G401 (cell line): Measurements from ENCODE around the gene ATP6V0C. TPM values are rescaled to one million over a fixed set of nuclear protein-coding genes. Genes with fewer than 3 reads are reported as not detected.
A peak's percentile ranks its signal among the peaks of the same experiment; 100 is the strongest.
"Not testable (repeated sequence)": the region's sequence is repeated elsewhere in the genome, so short reads cannot be mapped to it uniquely, and the experiment has no call there.

Experiments used
- DNase-seq: peaks from one replicate; pipeline ENCODE4 v3.0.0-alpha.2; 2015; ENCODE audit warnings: low spot score
- in situ Hi-C: cut with HindIII; loops from 2 replicates; pipeline ENCODE4 v1.10.0; 2016; ENCODE audit warnings: low sequenced_read_pairs, mixed read lengths
- total RNA-seq: library from RNA; depleted of rRNA; stranded (reverse); fragments of >200 nt; shearing (Covaris generic); gene quantifications from 2 replicates; pipeline ENCODE4 v1.2.3, GENCODE V29; 2014

The ATP6V0C gene
- total RNA-seq, 1 experiment from 2014 or later, result 41.8 TPM

DNA sequence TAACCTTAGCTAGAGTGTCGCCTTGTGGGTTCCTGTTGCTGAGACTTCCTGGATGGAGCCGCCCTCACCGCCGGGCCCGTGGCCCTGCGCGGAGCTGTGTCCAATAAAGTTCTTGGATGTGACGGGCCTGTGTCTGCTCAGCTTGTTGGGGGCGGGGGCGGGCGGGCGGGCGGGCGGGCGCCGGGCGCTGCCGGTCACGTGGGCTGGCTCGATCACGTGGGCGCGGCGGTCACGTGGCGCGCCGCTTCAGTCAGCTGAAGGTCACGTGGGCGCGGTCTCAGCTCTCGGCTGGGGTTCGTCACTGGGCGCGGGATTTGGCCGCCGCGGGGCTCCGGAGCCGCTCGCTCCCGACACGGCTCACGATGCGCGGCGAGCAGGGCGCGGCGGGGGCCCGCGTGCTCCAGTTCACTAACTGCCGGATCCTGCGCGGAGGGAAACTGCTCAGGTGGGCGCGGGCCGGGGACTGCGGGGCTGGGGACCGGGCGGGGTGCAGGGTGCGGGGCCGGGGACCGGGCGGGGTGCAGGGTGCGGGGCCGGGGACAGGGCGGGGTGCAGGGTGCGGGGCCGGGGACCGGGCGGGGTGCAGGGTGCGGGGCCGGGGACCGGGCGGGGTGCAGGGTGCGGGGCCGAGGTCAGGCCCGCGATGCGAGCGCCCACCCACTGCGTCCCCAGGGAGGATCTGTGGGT, 6.5 kb downstream of the ATP6V0C start, which contains the start of gene AMDHD2:
Gene AMDHD2 (plus strand): TSS at position 275 of the 687 bp plus-strand sequence. CDS start 88 bp downstream, at position 363.
- in situ Hi-C loops, result loop anchor here (25.0 kb wide), 1 partner anchor 358 kb away; the partner anchor contains the start of gene TRAF7

DNA sequence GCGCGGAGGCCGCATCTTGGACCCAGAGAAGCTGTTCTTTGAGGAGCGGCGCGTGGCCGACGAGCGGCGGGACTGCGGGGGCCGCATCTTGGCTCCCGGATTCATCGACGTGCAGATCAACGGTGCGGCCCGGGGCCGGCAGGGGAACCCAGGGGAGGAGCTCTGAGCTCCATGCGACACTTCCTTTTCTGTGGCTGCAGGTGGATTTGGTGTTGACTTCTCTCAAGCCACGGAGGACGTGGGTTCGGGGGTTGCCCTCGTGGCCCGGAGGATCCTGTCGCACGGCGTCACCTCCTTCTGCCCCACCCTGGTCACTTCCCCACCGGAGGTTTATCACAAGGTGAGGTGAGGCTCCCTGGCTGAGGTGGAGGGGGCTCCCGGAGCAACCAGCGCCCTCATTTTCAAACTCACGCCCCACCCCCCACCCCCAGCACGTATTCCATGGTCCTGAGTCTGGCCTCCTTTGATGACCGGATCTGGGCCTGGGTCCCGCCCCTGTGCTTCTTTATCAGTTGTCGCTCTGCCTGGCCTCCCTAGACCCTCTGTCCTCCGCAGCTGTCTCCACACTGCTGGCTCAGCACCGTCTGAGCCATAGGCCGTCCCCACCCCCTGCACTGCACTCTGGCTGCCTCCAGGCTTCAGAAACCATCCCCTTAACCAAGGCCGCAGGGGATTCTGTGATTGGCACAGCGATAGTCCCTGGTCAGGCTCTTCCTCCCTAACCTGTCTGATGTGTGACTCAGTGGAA, 7.2 kb downstream of the ATP6V0C start:
- no peak for DNase-seq
- in situ Hi-C loops, result loop anchor here (25.0 kb wide), 1 partner anchor 359 kb away; the partner anchor contains the start of gene TRAF7

More for the DNA sequence above, 6.5 kb downstream of the ATP6V0C start, which contains the start of gene AMDHD2:
- DNase-seq, result peak; percentile 80

DNA sequence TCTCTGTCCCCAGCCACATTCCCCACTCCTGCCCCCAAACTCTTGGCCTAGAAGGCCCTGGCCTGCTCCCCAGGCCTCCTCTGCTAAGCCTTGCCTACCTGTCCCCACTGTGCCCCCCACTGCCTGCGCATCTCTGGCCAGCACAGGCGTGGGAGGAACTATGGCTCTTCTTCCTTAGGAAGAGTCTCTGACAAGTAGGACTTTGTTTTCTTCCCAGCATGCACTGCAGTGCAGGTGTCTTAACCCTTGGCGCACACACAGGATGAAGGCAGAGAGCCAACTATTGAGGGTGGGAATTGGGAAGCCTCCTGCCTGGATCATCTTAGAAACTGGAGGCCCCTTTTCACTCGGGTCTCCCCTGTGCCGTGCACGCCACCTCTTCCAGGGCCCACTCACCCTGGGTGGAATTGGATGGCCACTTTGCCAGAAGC, 10.1 kb downstream of the ATP6V0C start:
- no peak for DNase-seq
- in situ Hi-C loops, result loop anchor here (25.0 kb wide), 1 partner anchor 362 kb away; the partner anchor contains the start of gene TRAF7

DNA sequence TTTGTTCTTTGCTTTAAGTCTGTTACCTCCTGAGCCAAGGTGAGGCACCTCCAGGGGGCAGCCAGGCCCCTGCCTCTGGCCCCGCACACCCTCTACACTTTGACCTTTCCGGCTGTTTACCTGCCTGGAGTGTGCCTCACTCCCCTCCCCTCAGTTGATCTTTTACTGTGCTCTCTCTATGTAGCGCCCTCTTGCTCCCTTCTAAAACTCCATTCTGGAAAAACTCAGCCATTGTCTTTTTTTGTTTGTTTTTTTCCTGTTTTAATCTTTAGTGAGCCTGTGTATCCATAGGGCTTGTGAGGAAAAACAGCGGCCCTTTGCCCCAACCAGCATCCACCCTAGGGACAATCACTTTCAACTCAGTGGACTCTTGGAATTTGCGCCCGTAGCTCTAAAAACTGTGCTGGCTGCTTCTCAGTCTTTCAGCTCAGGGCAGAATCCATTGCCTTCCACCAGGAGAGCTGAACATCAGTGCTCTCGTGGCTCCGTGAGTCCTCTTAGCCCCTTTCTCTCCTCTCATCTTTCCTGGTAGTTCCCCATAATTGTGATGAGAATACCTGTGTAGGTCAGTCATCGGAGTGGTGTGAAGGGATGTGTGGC, 10.7 kb downstream of the ATP6V0C start:
- in situ Hi-C loops, result loop anchor here (25.0 kb wide), 1 partner anchor 362 kb away; the partner anchor contains the start of gene TRAF7
- DNase-seq, result no peak

DNA sequence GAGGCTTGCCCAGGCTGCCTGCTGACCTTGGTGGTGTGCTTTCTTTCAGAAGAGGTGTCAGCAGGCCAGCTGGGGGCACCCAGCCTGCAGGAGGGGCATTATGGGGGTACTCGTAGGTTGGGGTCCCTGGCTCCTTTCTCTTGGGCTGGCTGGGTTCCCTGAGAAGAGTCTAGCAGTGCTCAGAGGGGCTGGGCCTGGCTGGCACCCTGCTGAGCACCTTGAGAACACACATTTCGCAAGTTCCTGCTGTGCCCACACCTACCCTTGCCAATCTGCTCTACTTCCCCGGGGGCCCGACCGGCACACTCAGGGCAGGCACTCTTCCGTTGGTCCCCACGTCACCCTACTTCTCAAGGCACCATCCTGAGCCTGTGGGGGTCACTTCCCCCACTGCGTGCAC, 12.4 kb downstream of the ATP6V0C start:
- in situ Hi-C loops, result no loop called here
- no peak for DNase-seq

DNA sequence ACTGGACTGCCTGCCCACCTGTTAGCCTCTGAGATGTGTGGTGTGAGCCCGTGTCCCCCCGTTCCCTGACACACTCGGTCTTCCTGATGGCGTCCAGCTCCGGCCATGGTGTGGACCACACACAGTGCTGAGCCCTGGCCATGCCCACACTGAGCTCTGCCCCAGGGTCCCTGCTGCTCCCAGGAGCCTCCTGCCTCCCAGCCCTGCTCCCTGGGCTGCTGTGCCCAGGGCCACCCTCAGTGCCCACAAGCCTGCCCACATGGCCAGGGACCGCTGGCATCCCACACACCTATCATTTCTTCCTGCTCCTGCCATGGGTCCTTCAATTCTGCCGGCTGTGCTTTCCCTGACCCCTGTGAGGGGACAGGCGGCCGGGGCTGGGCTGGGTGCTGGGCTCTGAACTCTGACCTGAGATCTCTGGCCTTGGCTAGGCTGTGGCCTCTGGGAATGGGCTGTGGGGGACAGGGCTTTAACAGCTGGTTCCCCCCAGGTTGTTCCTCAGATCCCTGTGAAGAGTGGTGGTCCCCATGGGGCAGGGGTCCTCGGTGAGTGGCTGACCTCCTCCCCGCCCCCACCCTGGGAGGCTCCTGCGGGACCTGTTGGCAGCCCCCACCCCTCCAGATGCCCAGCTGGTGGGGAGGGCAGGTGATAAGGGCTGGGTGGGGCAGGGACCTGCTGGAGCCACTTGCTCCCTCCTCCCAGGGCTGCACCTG, 13.5 kb downstream of the ATP6V0C start:
- in situ Hi-C loops, result no loop called here
- DNase-seq, result no peak

DNA sequence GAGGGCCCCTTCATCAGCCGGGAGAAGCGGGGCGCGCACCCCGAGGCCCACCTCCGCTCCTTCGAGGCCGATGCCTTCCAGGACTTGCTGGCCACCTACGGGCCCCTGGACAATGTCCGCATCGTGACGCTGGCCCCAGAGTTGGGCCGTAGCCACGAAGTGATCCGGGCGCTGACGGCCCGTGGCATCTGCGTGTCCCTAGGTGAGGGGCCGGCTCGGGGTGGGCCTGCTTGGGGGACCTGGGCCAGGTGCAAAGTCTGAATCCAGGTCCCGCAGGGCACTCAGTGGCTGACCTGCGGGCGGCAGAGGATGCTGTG, 14.0 kb downstream of the ATP6V0C start:
- in situ Hi-C loops, result no loop called here

DNA sequence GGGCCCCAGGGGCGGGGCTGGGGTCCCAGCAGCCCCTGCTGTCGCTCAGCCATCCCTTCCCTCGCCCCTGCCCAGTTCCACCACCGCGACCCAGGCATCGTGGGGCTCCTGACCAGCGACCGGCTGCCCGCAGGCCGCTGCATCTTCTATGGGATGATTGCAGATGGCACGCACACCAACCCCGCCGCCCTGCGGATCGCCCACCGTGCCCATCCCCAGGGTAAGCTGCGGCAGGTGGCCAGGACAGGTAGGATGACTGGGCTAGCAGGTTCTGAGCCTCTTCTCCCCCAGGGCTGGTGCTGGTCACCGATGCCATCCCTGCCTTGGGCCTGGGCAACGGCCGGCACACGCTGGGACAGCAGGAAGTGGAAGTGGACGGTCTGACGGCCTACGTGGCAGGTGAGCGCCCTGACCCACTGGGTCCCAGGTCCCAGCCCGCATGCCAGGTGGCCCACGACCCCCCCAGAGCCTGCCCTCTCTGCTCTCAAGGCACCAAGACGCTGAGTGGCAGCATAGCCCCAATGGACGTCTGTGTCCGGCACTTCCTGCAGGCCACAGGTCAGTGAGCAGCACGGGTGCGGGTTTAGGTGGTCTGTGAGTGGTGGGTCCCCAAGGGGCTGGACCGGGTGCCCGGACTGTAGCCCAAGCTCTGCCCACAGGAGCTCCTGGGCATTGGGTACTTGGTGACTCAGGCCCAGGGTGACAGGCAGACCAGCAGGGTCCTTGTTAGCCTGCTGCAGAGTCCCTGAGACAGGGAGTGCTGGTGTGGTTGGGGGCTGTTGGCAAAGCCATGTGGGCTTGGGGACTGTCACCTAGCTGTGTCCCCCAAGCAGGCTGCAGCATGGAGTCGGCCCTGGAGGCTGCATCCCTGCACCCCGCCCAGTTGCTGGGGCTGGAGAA, 14.7 kb downstream of the ATP6V0C start:
- in situ Hi-C loops, result no loop called here
- no peak for DNase-seq

More for the DNA sequence above, 14.0 kb downstream of the ATP6V0C start:
- DNase-seq, result no peak

DNA sequence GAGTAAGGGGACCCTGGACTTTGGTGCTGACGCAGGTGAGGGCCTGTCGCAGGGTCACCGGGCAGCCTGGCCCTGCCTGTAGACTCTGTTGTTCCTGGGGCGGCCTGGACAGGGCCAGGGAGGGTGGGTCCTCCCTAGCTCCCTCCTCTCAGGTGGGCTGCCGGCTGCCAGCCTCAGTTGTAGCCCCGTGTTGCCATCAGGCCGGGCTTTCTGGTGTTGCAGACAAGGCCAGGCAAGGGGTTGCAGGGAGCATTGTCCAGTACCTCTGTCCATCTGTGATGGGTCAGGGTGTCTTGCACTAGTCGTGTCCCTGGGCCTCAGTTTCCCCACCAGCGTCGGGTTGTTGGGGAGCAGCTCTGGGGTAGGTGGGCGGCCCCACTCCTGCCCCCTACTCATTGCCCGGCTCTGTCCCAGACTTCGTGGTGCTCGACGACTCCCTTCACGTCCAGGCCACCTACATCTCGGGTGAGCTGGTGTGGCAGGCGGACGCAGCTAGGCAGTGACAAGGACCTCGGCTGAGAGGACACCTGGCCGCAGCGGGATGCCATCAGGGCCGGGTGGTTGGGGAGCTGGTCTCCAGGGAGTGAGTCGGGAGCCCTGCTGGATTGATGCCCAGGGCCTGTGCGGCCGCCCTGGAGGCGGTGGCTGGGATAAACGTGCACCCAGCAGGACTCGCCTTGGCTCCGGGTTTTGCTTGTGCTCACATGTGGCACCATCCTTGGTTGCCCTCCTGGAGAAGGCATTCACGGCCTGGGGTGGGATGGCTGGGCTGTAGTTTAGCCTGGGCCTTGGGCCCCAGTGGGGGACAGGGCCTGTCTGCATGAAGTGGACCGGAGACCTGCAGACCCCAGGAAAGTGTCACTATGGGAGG, 15.5 kb downstream of the ATP6V0C start:
- in situ Hi-C loops, result no loop called here
- DNase-seq, result no peak

DNA sequence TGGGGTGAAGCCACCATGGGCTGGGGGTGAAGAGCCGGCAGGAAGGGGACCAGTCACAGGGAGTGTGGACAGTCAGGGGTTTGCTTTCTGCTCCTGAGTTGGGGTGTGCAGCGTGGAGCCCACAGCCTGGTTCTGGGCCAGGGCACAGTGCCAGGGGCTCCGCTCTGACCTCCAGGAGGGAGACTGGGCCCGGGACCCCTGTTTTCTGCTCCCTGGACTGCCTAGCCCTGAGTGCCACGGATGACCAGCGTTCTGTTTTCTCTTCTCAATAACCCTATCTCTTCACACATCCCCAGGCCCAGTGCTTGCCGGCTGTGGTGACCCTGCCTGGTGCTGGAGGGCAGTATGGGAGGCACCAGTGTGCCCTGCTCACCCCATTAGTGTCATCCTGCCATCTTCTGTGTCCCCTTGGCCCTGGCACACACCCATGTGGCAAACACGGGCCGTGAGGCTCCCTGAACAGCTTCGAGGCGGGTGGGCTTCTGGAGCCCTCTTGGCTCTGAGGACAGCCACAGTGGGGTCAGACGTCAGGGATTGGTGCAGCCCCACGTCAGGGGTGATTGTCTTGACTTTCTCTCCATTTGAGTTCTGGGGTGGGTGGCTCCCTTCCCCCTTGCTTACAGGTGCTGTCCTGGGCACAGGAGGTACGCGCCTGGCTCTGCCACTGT, 16.3 kb downstream of the ATP6V0C start:
- no peak for DNase-seq
- in situ Hi-C loops, result no loop called here

DNA sequence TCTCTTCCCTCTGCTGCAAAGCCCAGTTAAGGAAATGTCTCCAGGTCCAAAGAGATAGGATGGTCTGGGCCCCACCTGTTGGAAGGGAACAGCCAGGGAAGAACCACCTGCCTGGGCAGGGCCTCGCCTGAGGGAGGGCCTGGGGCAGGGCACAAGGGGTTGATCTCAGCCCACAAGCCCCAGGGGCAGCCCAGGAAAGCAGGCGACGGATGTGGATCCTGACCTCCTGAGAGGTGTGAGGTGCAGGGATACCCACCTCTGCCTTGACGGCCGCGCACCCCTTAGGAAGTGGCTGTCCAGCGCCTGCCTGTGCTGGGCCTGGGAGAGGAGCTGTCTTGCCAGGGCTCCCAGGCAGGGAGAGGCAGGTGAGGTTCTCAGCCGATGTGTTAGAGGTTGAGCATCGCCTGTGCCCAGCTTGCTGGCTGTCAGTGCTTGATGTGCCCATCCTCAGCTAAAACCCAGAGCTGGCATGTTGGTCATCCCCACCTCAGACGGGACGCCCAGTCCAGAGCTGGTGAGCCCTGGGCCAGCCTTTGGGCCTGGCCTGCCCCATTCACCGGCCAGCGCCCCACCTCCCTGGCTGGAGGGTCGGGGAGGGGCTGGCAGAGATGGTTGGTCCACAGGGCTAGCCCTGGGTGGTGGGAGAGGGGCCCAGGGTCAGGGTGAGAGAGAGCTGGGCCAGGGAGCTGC, 17.0 kb downstream of the ATP6V0C start:
- in situ Hi-C loops, result no loop called here
- no peak for DNase-seq

DNA sequence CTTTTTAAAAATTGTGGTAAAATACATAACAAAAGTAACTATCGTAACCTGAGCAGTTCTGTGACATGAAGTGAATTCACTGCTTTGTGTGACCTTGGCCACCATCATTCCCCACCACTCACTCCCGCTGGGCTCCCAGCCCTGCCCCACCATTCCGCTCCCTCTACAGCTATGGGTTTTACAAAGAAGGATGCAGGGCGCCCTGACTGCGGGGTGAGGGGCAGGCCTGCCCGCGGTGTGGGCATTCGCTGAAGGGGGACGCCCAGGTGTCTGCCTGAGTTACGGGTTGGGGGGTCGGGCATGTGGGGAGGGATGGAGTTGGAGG, 17.6 kb downstream of the ATP6V0C start, which contains the start of gene CEMP1:
Gene CEMP1 (minus strand): TSS at position 38 of the 325 bp plus-strand sequence. CDS start 335 bp downstream, outside the sequence.
- no peak for DNase-seq
- in situ Hi-C loops, result no loop called here

DNA sequence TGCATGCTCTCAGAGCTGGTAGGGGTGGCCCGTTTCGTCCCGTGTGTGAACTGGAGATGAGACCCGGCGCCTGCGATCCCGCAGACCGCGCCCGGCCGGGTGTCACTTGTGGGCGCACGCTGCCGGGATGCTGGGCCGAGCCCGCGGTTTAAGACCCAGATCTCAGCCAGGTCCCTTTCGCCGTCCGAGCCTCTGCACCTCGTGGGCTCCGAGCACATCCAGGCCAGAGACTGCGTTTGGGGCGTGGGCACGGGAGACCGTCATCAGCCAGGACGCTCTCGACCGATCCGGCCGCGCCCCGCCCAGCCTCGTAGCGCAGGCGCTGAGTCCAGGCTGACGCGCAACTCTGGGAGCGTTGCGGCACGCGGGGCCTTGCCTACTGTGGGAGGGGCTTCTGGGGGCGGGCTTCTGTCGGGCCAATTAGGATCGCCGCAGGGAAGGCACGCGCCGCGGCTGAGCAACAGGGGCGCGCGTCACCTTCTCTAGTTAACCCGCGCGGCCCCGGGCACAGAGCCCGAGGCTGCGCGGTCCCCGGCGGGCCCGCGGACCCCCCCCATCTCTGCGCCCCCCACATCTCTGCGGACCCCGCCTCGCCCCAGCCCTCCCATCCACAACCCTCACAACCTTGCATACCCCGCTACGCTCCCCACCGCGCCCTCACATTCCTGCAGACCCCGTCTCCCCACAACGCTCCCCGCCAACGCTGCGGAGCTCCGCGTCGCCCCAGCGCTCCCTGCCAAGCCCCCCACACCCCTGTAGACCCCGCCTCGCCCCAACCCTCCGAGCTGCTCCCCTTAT, 18.1 kb downstream of the ATP6V0C start:
- in situ Hi-C loops, result no loop called here
- peak; percentile 97 for DNase-seq

DNA sequence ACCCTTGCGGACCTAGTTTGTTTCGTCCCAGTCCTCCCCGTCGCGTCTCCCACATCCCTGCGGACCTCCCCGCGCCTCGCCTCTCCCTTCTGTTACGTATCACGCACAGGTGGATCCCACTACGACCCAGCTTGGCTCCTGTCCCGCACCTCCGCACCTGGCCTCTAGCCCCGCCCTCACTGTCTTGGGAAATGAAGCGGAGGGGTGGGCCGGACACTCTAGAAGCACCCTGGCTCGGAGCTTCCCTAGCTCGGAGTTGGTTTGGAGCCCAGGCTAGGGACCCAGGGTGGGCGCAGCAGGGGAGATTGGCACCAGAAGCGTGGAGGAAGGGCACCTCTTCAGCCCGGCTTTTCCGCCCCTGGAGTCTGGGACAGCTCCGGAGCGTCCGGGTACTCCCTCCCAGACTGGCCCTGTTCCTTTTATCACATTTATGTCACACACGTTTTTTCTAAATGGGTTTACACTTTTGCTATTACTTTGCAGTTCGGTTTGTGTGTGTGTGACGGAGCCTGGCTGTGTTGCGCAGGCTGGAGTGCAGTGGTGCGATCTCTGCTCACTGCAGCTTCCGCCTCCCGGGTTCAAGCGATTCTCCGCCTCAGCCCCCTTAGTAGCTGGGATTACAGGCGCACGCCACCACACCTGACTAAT, 18.9 kb downstream of the ATP6V0C start:
- in situ Hi-C loops, result no loop called here
- DNase-seq, result peak; percentile 85

DNA sequence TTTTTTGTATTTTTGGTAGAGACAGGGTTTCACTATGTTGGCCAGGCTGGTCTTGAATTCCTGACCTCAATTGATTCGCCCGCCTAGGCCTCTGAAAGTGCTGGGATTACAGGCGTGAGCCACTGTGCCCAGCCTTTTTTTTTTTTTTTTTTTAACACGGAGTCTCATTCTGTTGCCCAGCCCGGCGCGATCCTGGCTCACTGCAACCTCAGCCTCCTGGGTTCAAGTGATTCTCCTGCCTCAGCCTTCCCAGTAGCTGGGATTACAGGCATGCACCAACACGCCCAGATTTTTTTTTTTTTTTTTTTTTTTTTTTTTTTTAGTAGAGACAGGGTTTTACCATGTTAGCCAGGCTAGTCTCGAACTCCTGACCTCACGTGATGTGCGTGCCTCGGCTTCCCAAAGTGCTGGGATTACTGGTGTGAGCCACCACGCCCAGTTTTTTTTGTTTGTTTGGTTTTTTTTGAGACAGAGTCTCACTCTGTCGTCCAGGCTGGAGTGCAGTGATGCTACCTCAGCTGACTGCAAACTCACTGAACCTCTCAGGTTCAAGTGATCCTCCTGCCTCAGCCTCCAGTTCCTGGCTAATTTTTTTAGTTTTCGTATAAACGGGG, 19.5 kb downstream of the ATP6V0C start:
- in situ Hi-C loops, DNase-seq: not testable (repeated sequence)
